HepG2 (cell line): Measurements from ENCODE around the gene MYO10. TPM values are rescaled to one million over a fixed set of nuclear protein-coding genes. Genes with fewer than 3 reads are reported as not detected.

Experiments
- ATAC-seq: fragments of 200-7000 bp; cut with Tn5 transposase; 3 replicates; pipeline ENCODE4 v1.9.1; 2020; ENCODE audit warnings: mild to moderate bottlenecking, moderate library complexity
- BruUV-seq: library from RNA; stranded (reverse); fragments of 400-500 nt; replicated peaks from 2 replicates; lab custom pipeline; 2021; lab: Mats Ljungman, UMichigan
- CTCF ChIA-PET: fragments of 300-600 bp; formaldehyde crosslinking; extraction: SDS; loops from one replicate; lab custom pipeline; 2021; ENCODE audit warnings: low total read pairs, inconsistent platforms, low intra/inter-chr PET ratio; lab: Yijun Ruan, JAX
- POLR2A ChIA-PET: fragments of 350-600 bp; sonication (Branson Sonifier 250); formaldehyde crosslinking; loops from one replicate; lab custom pipeline; 2020; ENCODE audit warnings: antibody characterized with exemption, inconsistent platforms; lab: Yijun Ruan, JAX
- DNase-seq: peaks from one replicate; pipeline ENCODE4 v3.0.0-alpha.2; 2015; ENCODE audit warnings: low spot score
- FAIRE-seq: peaks from 3 replicates; lab custom pipeline; 2011; peaks lifted over from hg19 to GRCh38; lab: Jason Lieb, UNC
- H2AFZ ChIP-seq: one replicate; pipeline ENCODE4 v1.6.1; 2011; ENCODE audit warnings: low read length, inconsistent platforms
- H3K27ac ChIP-seq: fragments of 300-600 bp; 3 replicates; pipeline ENCODE4 v1.8.0; 2011; ENCODE audit warnings: mixed run types, mild to moderate bottlenecking, mixed read lengths, low read length, inconsistent platforms; ENCODE audit not compliant: insufficient read depth; ENCODE audit errors: extremely low read length
- H3K27me3 ChIP-seq, 2 experiments: fragments of 200-600 bp in 1 of 2; 2 replicates in 1 of 2; 3 replicates in 1 of 2; pipeline versions ENCODE4 v1.6.0 to v1.8.0; 2011; ENCODE audit warnings: low read length in 2 of 2, mild to moderate bottlenecking in 2 of 2, moderate library complexity in 2 of 2, inconsistent platforms in 1 of 2; ENCODE audit not compliant: insufficient read depth in 2 of 2, control insufficient read depth in 1 of 2
- H3K36me3 ChIP-seq, 2 experiments: fragments of 200-600 bp in 1 of 2; replicated peaks in 1 of 2; 2 replicates in 1 of 2; 3 replicates in 1 of 2; pipeline versions ENCODE4 v1.5.1 to v1.8.0; 2011; ENCODE audit warnings: low read length in 2 of 2, inconsistent platforms in 1 of 2; ENCODE audit not compliant: insufficient read depth in 2 of 2, control insufficient read depth in 1 of 2
- H3K4me1 ChIP-seq: 2 replicates; pipeline ENCODE4 v1.5.1; 2012; ENCODE audit warnings: low read length, inconsistent platforms; ENCODE audit not compliant: insufficient read depth
- H3K4me2 ChIP-seq: 2 replicates; pipeline ENCODE4 v1.6.0; 2011; ENCODE audit warnings: low read depth, low read length, inconsistent platforms
- H3K4me3 ChIP-seq, 3 experiments: fragments of 200-600 bp in 1 of 3; sonication (generic), shearing (Covaris generic) in 1 of 3; replicated peaks in 1 of 3; 2 replicates each; pipeline ENCODE4 v1.5.1; 2011 to 2016; ENCODE audit warnings: low read length in 3 of 3, inconsistent platforms in 2 of 3, low read depth in 2 of 3, mild to moderate bottlenecking in 2 of 3, control low read depth in 1 of 3, mixed read lengths in 1 of 3; ENCODE audit not compliant: insufficient read depth in 1 of 3
- H3K79me2 ChIP-seq: one replicate; pipeline ENCODE4 v1.6.1; 2011; ENCODE audit warnings: low read length, inconsistent platforms; ENCODE audit not compliant: insufficient read depth
- H3K9ac ChIP-seq: 2 replicates; pipeline ENCODE4 v1.6.0; 2011; ENCODE audit warnings: mild to moderate bottlenecking, low read depth, low read length, inconsistent platforms; ENCODE audit not compliant: insufficient read depth
- H3K9me3 ChIP-seq: 2 replicates; pipeline ENCODE4 v1.5.1; 2012; ENCODE audit warnings: mild to moderate bottlenecking, low read length
- H4K20me1 ChIP-seq: 2 replicates; pipeline ENCODE4 v1.6.0; 2011; ENCODE audit warnings: inconsistent platforms, mild to moderate bottlenecking, low read length, moderate library complexity; ENCODE audit not compliant: insufficient read depth
- NCOR1 ChIP-seq: fragments of 200-600 bp; sonication (generic); IDR thresholded peaks from 2 replicates; pipeline ENCODE4 v1.7.0; 2017; ENCODE audit warnings: antibody characterized with exemption, low read length, borderline replicate concordance
- PHF5A ChIP-seq: IDR thresholded peaks from one replicate; pipeline ENCODE4 v1.6.1; 2018; ENCODE audit warnings: low read depth, missing genetic modification reagents; ENCODE audit not compliant: unreplicated experiment
- USF2 ChIP-seq, 2 experiments: sonication (generic) in 1 of 2; formaldehyde crosslinking in 1 of 2; IDR thresholded peaks; 2 replicates each; pipeline versions ENCODE4 v1.5.1 to v1.6.1; 2011 to 2020; ENCODE audit warnings: borderline replicate concordance in 1 of 2, low read depth in 1 of 2, low read length in 1 of 2, mild to moderate bottlenecking in 1 of 2, missing genetic modification reagents in 1 of 2, moderate library complexity in 1 of 2
- ZNF605 ChIP-seq: sonication (generic); formaldehyde crosslinking; IDR thresholded peaks from 2 replicates; pipeline ENCODE4 v1.8.0; 2022; ENCODE audit warnings: mild to moderate bottlenecking, missing genetic modification reagents
- ZNF7 ChIP-seq: IDR thresholded peaks from 2 replicates; pipeline ENCODE4 v1.6.1; 2016; ENCODE audit warnings: missing biosample characterization, missing genetic modification reagents
- ZNF816 ChIP-seq: sonication (generic); formaldehyde crosslinking; IDR thresholded peaks from 2 replicates; pipeline ENCODE4 v1.8.0; 2022; ENCODE audit warnings: missing genetic modification reagents, mild to moderate bottlenecking, borderline replicate concordance
- WGBS: methylation state at CpG from one replicate; pipeline ENCODE4 v1.1.6; 2017; ENCODE audit warnings: low lambda C conversion rate; 5-methylcytosine and 5-hydroxymethylcytosine counted together
- in situ Hi-C: cut with HindIII; loops from 2 replicates; pipeline ENCODE4 v1.10.0; 2017; ENCODE audit warnings: low pct_unique_long_range_greater_than_20kb; ENCODE audit not compliant: extremely low pct_ligation_motif_present
- intact Hi-C: fragments of 100-400 bp; cut with micrococcal nuclease; formaldehyde crosslinking; loops from one replicate; pipeline ENCODE4 v1.10.0; 2022; ENCODE audit not compliant: unreplicated experiment
- polyA plus RNA-seq, 8 experiments: library from polyadenylated mRNA; depleted of rRNA in 3 of 8; stranded (reverse) in 7 of 8; unstranded in 1 of 8; fragments of >200 nt; fragmentation: Illumina TruSeq in 4 of 8; extraction: Trizol in 4 of 8; gene quantifications; 2 replicates each; pipeline versions ENCODE4 v1.2.1 to v1.2.3, GENCODE V29; 2011 to 2016; ENCODE audit warnings: low read depth in 4 of 8, missing spikeins in 1 of 8, mixed read lengths in 1 of 8; ENCODE audit not compliant: insufficient read depth in 1 of 8
- total RNA-seq, 5 experiments: library from RNA; depleted of rRNA; stranded (reverse); fragments of >200 nt; fragmentation: Illumina TruSeq; extraction: Trizol; gene quantifications; 2 replicates each; pipeline ENCODE4 v1.2.3, GENCODE V29; 2016; ENCODE audit warnings: low read depth in 1 of 5

Gene MYO10
- total and polyA plus RNA-seq, 2 of the 13 experiments (the other 11 are each of a cell fraction or from before 2014, with no cell fraction given), result 4.5 to 14.0 TPM

- no peak for FAIRE-seq
- BruUV-seq, result no TSS peak
- no peak overlapping the region for H3K4me2 ChIP-seq
- TF ChIP-seq ZNF7 (CRISPR knock-in tag) (no peak), USF2 (IDR thresholded peaks at IDR 0.05; ENCODE audit: low read depth, low read length) (no peak), USF2 (CRISPR knock-in tag; IDR thresholded peaks at IDR 0.05; ENCODE audit: borderline replicate concordance) (no peak), NCOR1 (no peak), ZNF816 (CRISPR knock-in tag) (no peak), PHF5A (CRISPR knock-in tag) (no peak), ZNF605 (no peak)
- no peaks in the 10 kb centered on the region for H3K79me2 ChIP-seq
- CTCF ChIA-PET, result no interaction called here
- no peak for ATAC-seq
- no peak overlapping the region for H2AFZ ChIP-seq
- in situ Hi-C loops, result no loop called here
- no peaks in the 10 kb centered on the region for H3K36me3 ChIP-seq
- no peak for DNase-seq
- WGBS, result 0% methylated on average over 1 of the region's 1 CpG
- POLR2A ChIA-PET, result no interaction called here
- H3K9me3 ChIP-seq, result no peaks in the 10 kb centered on the region
- no peak overlapping the region for H3K27ac ChIP-seq
- intact Hi-C loops, result no loop called here
- no peak overlapping the region for H3K4me3 ChIP-seq
- no peaks in the 10 kb centered on the region for H3K4me1 ChIP-seq
- no peaks in the 10 kb centered on the region for H4K20me1 ChIP-seq
- H3K27me3 ChIP-seq, result no peaks in the 10 kb centered on the region
- H3K9ac ChIP-seq, result no peak overlapping the region
Observed at GRCh38 chr5:16976625-16977008, 40.5 kb upstream of the MYO10 start.
